ENCODE data around the gene PPP2R2C. TPM values are rescaled to one million over a fixed set of nuclear protein-coding genes. Genes with fewer than 3 reads are reported as not detected.

The PPP2R2C gene
- total RNA-seq, 1 experiment from 2014 or later = 26.7 TPM

GRCh38 chr4:6271206-6271605 lies 201.2 kb downstream of the PPP2R2C start:
- in situ Hi-C loops (cut with HindIII; ENCODE audit: low pct_unique_long_range_greater_than_20kb, low sequenced_read_pairs) = no loop called here
- POLR2A ChIA-PET = no interaction called here

GRCh38 chr4:6270636-6271121 lies 201.7 kb downstream of the PPP2R2C start:
- DNase-seq (ENCODE audit: low read depth, low spot score) (no peak), ATAC-seq (no peak)
- intact Hi-C loops (cut with micrococcal nuclease; ENCODE audit: unreplicated experiment) (no loop called here), in situ Hi-C loops (cut with HindIII; ENCODE audit: low pct_unique_long_range_greater_than_20kb, low sequenced_read_pairs) (no loop called here)
- no TSS peak for BruUV-seq (replicated peaks)
- H3K27ac ChIP-seq (ENCODE audit: low read length) = peak overlapping the region; percentile 69
- H3K4me1 ChIP-seq (ENCODE audit: control insufficient read depth, insufficient read depth, low read length) = peaks cover 45% of the 10 kb centered on the region
- H3K27me3 ChIP-seq (ENCODE audit: control insufficient read depth, insufficient read depth, low read length) = no peaks in the 10 kb centered on the region
- CTCF ChIA-PET = no interaction called here
- H3K36me3 ChIP-seq (ENCODE audit: control insufficient read depth, insufficient read depth, low read length) = no peaks in the 10 kb centered on the region
- H3K4me3 ChIP-seq (ENCODE audit: low read depth in 2 of 2, low read length in 2 of 2) = peak overlapping the region; percentile 61 to 79
- POLR2A ChIA-PET = no interaction called here
- TF ChIP-seq CTCF (IDR thresholded peaks at IDR 0.05) (no peak), TCF7L2 (IDR thresholded peaks at IDR 0.05; ENCODE audit: low read depth, low read length) (no peak), REST (IDR thresholded peaks at IDR 0.05; ENCODE audit: insufficient read depth in 1 of 2, low read depth in 2 of 2, low read length in 1 of 2) (no peak), POLR2AphosphoS5 (IDR thresholded peaks at IDR 0.05; ENCODE audit: low read depth, low read length) (no peak), SIN3A (IDR thresholded peaks at IDR 0.05; ENCODE audit: borderline replicate concordance, insufficient read depth, low read depth, low read length) (no peak)
- H3K9me3 ChIP-seq (ENCODE audit: control insufficient read depth, insufficient read depth, low read depth, low read length) = no peaks in the 10 kb centered on the region

More at GRCh38 chr4:6271206-6271605, 201.2 kb downstream of the PPP2R2C start:
- Histone ChIP-seq H3K36me3 (ENCODE audit: control insufficient read depth, insufficient read depth, low read length) (no peaks in the 10 kb centered on the region), H3K9me3 (ENCODE audit: control insufficient read depth, insufficient read depth, low read depth, low read length) (no peaks in the 10 kb centered on the region), H3K27ac (ENCODE audit: low read length) (no peak overlapping the region), H3K27me3 (ENCODE audit: control insufficient read depth, insufficient read depth, low read length) (no peaks in the 10 kb centered on the region), H3K4me1 (ENCODE audit: control insufficient read depth, insufficient read depth, low read length) (peaks cover 45% of the 10 kb centered on the region), H3K4me3 (ENCODE audit: low read depth in 2 of 2, low read length in 2 of 2) (peak overlapping the region; percentile 61 to 79; a peak in 3 of 4 replicates)
- ATAC-seq = no peak
- intact Hi-C loops (cut with micrococcal nuclease; ENCODE audit: unreplicated experiment) = no loop called here
- CTCF ChIA-PET = no interaction called here
- BruUV-seq (replicated peaks) = no TSS peak
- no peak for TF ChIP-seq SIN3A (IDR thresholded peaks at IDR 0.05; ENCODE audit: borderline replicate concordance, insufficient read depth, low read depth, low read length)
- TF ChIP-seq POLR2AphosphoS5 (IDR thresholded peaks at IDR 0.05; ENCODE audit: low read depth, low read length) = no peak
- TF ChIP-seq TCF7L2 (IDR thresholded peaks at IDR 0.05; ENCODE audit: low read depth, low read length) = no peak
- TF ChIP-seq REST (IDR thresholded peaks at IDR 0.05; ENCODE audit: insufficient read depth in 1 of 2, low read depth in 2 of 2, low read length in 1 of 2) = no peak
- TF ChIP-seq CTCF (IDR thresholded peaks at IDR 0.05) = no peak
- no peak for DNase-seq (ENCODE audit: low read depth, low spot score)
